HG02981 (cell line): Measurements from ENCODE around the gene GNG12.

Experiments
- ATAC-seq: cut with Tn5 transposase; IDR thresholded peaks from one replicate; pipeline ENCODE4 v1.9.1; 2021; ENCODE audit warnings: mild to moderate bottlenecking, moderate library complexity; ENCODE audit not compliant: unreplicated experiment

The GNG12 gene

GRCh38 chr1:67759066-67759465, 74.2 kb downstream of the GNG12 start:
- no peak for ATAC-seq

GRCh38 chr1:67755619-67756018, 77.6 kb downstream of the GNG12 start:
- ATAC-seq, result no peak

GRCh38 chr1:67755160-67755559, 78.1 kb downstream of the GNG12 start:
- no peak for ATAC-seq

- ATAC-seq, result no peak
Measured at GRCh38 chr1:67754526-67754920, 78.7 kb downstream of the GNG12 start.

- ATAC-seq, result no peak
Measured at GRCh38 chr1:67753776-67754525, 79.3 kb downstream of the GNG12 start.

- ATAC-seq, result no peak
Measured at GRCh38 chr1:67752306-67752705, 81.0 kb downstream of the GNG12 start.

- ATAC-seq, result no peak
Measured at GRCh38 chr1:67750691-67751054, 82.6 kb downstream of the GNG12 start.

GRCh38 chr1:67749844-67750690, 83.2 kb downstream of the GNG12 start:
- ATAC-seq, result no peak

- no peak for ATAC-seq
Measured at GRCh38 chr1:67749263-67749843, 83.9 kb downstream of the GNG12 start.

GRCh38 chr1:67748630-67749029, 84.6 kb downstream of the GNG12 start:
- ATAC-seq, result peak; percentile 93

- ATAC-seq, result no peak
Measured at GRCh38 chr1:67747671-67748546, 85.4 kb downstream of the GNG12 start.

- ATAC-seq, result no peak
Measured at GRCh38 chr1:67745875-67746698, 87.2 kb downstream of the GNG12 start.

- ATAC-seq, result no peak
Measured at GRCh38 chr1:67743072-67743725, 90.1 kb downstream of the GNG12 start.

GRCh38 chr1:67741736-67742135, 91.5 kb downstream of the GNG12 start:
- ATAC-seq, result no peak

- ATAC-seq, result no peak
Measured at GRCh38 chr1:67741121-67741520, 92.1 kb downstream of the GNG12 start.

- no peak for ATAC-seq
Measured at GRCh38 chr1:67740543-67740942, 92.7 kb downstream of the GNG12 start.

- ATAC-seq, result no peak
Measured at GRCh38 chr1:67739361-67739760, 93.9 kb downstream of the GNG12 start.

- no peak for ATAC-seq
Measured at GRCh38 chr1:67738401-67738800, 94.9 kb downstream of the GNG12 start.

- no peak for ATAC-seq
Measured at GRCh38 chr1:67737875-67738274, 95.4 kb downstream of the GNG12 start.

- no peak for ATAC-seq
Measured at GRCh38 chr1:67736750-67737149, 96.5 kb downstream of the GNG12 start.
